ENCODE data around the gene ADAMTSL3. TPM values are rescaled to one million over a fixed set of nuclear protein-coding genes. Genes with fewer than 3 reads are reported as not detected.

The ADAMTSL3 gene
- total and polyA plus RNA-seq, 2 of the 8 experiments (the other 6 are each of a cell fraction or from before 2014, with no cell fraction given) = 0.35 to 1.4 TPM

DNA sequence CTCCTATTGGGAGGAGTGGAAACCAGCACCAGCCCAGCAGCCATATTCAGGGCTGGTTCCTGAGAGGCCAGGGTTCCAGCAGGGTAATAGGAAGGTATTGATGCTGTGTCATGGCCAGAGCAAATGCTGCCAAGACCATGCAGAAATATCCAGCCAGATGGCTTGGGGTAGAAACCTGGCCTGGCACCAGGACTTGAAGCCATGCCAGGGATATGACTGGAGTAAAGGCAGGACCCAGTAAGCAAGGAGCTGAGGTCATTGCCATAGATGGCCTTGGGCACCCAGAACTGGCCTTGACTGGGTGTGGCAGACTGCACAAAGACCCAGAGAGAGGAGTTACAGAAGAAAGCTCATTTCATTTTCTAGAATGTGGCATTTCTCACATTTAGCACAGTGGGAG, 324.1 kb downstream of the ADAMTSL3 start:
- H3K18ac ChIP-seq (ENCODE audit: extremely low read depth, low read length) = no peak overlapping the region
- TF ChIP-seq MAFK (IDR thresholded peaks at IDR 0.05; ENCODE audit: low read depth, low read length) (no peak), KDM5A (IDR thresholded peaks at IDR 0.05; ENCODE audit: low read length) (no peak), SP1 (IDR thresholded peaks at IDR 0.05; ENCODE audit: low read depth, low read length) (no peak), GTF2F1 (IDR thresholded peaks at IDR 0.05; ENCODE audit: borderline replicate concordance, low read depth, low read length) (no peak), CEBPB (IDR thresholded peaks at IDR 0.05; ENCODE audit: low read depth, low read length) (no peak), TAF7 (optimal IDR thresholded peaks at IDR 0.05; ENCODE audit: borderline replicate concordance, low read depth, low read length) (no peak), RNF2 (IDR thresholded peaks at IDR 0.05; ENCODE audit: borderline replicate concordance, low read depth, low read length, missing control alignments, poor library complexity, severe bottlenecking) (no peak), CBX5 (IDR thresholded peaks at IDR 0.05; ENCODE audit: low read depth, low read length) (no peak), ASH2L (IDR thresholded peaks at IDR 0.05; ENCODE audit: low read length) (no peak), SP4 (IDR thresholded peaks at IDR 0.05; ENCODE audit: low read length) (no peak), YY1 (IDR thresholded peaks at IDR 0.05; ENCODE audit: low read depth, low read length) (no peak), RBBP5 (IDR thresholded peaks at IDR 0.05; ENCODE audit: borderline replicate concordance, low read depth, low read length) (no peak), BCL11A (IDR thresholded peaks at IDR 0.05; ENCODE audit: low read depth in 2 of 2, low read length in 2 of 2) (no peak), SAP30 (IDR thresholded peaks at IDR 0.05; ENCODE audit: insufficient read depth, insufficient replicate concordance, low read length) (no peak)
- no peaks in the 10 kb centered on the region for H3K4me1 ChIP-seq (replicated peaks in 1 of 4; ENCODE audit: control insufficient read depth in 3 of 4, insufficient read depth in 4 of 4, low read length in 3 of 4)
- H3K27me3 ChIP-seq (replicated peaks in 1 of 4; ENCODE audit: control insufficient read depth in 3 of 4, extremely low read depth in 1 of 4, insufficient read depth in 3 of 4, low read length in 3 of 4) = no peaks in the 10 kb centered on the region
- H3K4me2 ChIP-seq (ENCODE audit: insufficient read depth in 1 of 2, low read depth in 2 of 2, low read length in 2 of 2) = no peak overlapping the region
- H3K23ac ChIP-seq (ENCODE audit: insufficient read length) = no peak overlapping the region
- H3K23me2 ChIP-seq (ENCODE audit: low read depth, low read length) = no peaks in the 10 kb centered on the region
- H3K4me3 ChIP-seq (ENCODE audit: extremely low read depth in 1 of 4, insufficient read depth in 2 of 4, low read depth in 3 of 4, low read length in 4 of 4) = no peak overlapping the region; a peak in 1 of 8 replicates
- no peak overlapping the region for H2AFZ ChIP-seq (ENCODE audit: low read length)
- H2BK120ac ChIP-seq (replicated peaks; ENCODE audit: low read depth, low read length) = no peak overlapping the region
- H2BK20ac ChIP-seq (ENCODE audit: low read length) = no peak overlapping the region
- H3K27ac ChIP-seq (ENCODE audit: low read depth, low read length) = no peak overlapping the region
- ChIA-PET CTCF (ENCODE audit: partially characterized antibody) (interaction anchor here (3.0 kb wide), 1 partner anchor 11 kb away, joined by 6 read pairs; no protein-coding TSS in a partner anchor), POLR2A (ENCODE audit: partially characterized antibody) (no interaction called here)
- no peak overlapping the region for H2BK15ac ChIP-seq (ENCODE audit: low read length)
- H2BK12ac ChIP-seq (ENCODE audit: low read depth, low read length) = no peak overlapping the region
- H2AK5ac ChIP-seq (ENCODE audit: low read depth, low read length) = no peak overlapping the region
- no peak overlapping the region for H4K91ac ChIP-seq (replicated peaks; ENCODE audit: insufficient read length, low read length)
- no peaks in the 10 kb centered on the region for H3K79me1 ChIP-seq (ENCODE audit: low read depth, low read length)
- no peaks in the 10 kb centered on the region for H3K36me3 ChIP-seq (ENCODE audit: control insufficient read depth in 2 of 4, insufficient read depth in 4 of 4, low read length in 3 of 4)
- no peaks in the 10 kb centered on the region for H4K20me1 ChIP-seq (replicated peaks in 1 of 2; ENCODE audit: control insufficient read depth in 1 of 2, insufficient read depth in 2 of 2, low read length in 2 of 2)
- no peak overlapping the region for H3K14ac ChIP-seq (ENCODE audit: insufficient read length)
- peaks cover 21 to 26% of the 10 kb centered on the region in 2 experiments for H3K9me3 ChIP-seq (ENCODE audit: insufficient read depth in 2 of 2, low read depth in 1 of 2, low read length in 1 of 2)
- DNase-seq (ENCODE audit: low read depth in 1 of 2, low spot score in 2 of 2) = no peak
- no peak overlapping the region for H3K4ac ChIP-seq (replicated peaks; ENCODE audit: insufficient read length, low read depth, low read length)
- FAIRE-seq = no peak
- H3K56ac ChIP-seq (replicated peaks; ENCODE audit: insufficient read length, low read depth, low read length) = no peak overlapping the region
- H3K9ac ChIP-seq (replicated peaks in 1 of 4; ENCODE audit: extremely low read depth in 1 of 4, low read depth in 3 of 4, low read length in 3 of 4) = no peak overlapping the region
- no peak overlapping the region for H2BK5ac ChIP-seq (ENCODE audit: low read depth, low read length)
- H4K8ac ChIP-seq (ENCODE audit: extremely low read depth, insufficient read depth, low read length) = no peak overlapping the region
- no peaks in the 10 kb centered on the region for H3K79me2 ChIP-seq (ENCODE audit: control insufficient read depth in 1 of 2, insufficient read depth in 2 of 2, low read length in 2 of 2)
- no peak overlapping the region for H4K5ac ChIP-seq (ENCODE audit: insufficient read length, low read depth, low read length)
